ENCODE measurements around the gene HCCS. TPM values are rescaled to one million over a fixed set of nuclear protein-coding genes. Genes with fewer than 3 reads are reported as not detected.

Gene HCCS
- 1 to 10 TPM; 7.2 to 8.6 (median 8.2) TPM for total RNA-seq

DNA sequence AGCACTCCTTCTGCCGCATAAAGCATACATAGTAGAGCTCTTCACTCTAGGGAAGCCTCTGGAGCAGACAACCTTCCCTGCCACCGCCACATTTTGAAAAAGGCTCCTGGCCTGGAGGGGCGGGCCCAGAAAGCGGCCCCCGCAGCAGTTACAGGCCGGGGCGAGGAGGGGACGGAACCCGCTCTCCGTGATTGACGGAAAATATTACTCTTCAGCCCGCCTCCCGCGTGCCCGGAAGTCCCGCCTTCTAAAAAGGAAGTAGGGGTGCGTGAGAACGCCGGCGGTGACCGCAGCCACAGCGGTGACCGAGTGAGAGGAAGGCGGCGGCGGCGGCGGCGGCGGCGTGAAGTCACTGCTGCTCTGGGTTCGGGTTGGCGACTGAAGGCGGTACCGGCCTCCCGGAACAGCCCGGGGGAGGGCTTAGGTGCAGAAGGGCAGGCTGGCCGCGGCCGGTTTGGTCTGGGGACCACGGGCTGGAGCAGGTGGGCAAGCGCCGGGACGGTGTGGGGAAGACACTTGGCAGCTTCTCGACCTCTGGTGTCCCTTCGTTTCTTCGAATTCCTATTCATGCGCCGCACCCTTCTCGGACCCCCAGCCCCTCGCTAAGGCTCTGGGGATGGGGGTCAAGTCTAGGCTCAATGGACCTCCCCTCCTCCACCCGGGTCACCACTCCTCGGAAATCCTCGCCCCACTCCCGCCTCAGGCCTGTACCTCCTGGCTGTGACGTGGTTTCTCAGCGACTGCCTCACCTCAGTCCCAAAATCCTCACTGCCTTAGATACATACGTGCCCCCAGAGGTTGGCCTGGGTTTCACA, at the start of gene HCCS:
TSS of gene HCCS (plus strand) at position 296 of the 815 bp plus-strand sequence. CDS start 729 bp downstream, outside the sequence.
- H3K27me3 ChIP-seq, result no peaks in the 10 kb centered on the region
- DNase-seq (ENCODE audit: low spot score in 2 of 2), result peak; percentile 62 to 67
- H3K36me3 ChIP-seq, result peaks cover 0 to 15% (median 0%) of the 10 kb centered on the region in 3 donors
- H3K4me1 ChIP-seq, result peaks cover 0 to 24% (median 0%) of the 10 kb centered on the region in 4 donors
- H3K27ac ChIP-seq, result peak within 1 kb of the TSS; percentile 74 to 92 (median 88)
- H3K4me3 ChIP-seq, result peak within 1 kb of the TSS; percentile 60 to 80 (median 64)
- 0 to 46% methylated on average over 21 to 58 of the region's 58 CpGs for WGBS, 2 donors
- TF ChIP-seq POLR2A (IDR thresholded peaks at IDR 0.05), result peak in 1 of 2 donors; percentile 66
- TF ChIP-seq EP300 (IDR thresholded peaks at IDR 0.05), result peak; percentile 44 to 85
- TF ChIP-seq CTCF (IDR thresholded peaks at IDR 0.05), result peak in 1 of 5 experiments; percentile 3
- H3K9me3 ChIP-seq, result no peaks in the 10 kb centered on the region

GRCh38 chrX:11064276-11064675, 46.9 kb upstream of the HCCS start:
- TF ChIP-seq POLR2A (IDR thresholded peaks at IDR 0.05), result no peak
- TF ChIP-seq CTCF (IDR thresholded peaks at IDR 0.05), result no peak
- no peak for TF ChIP-seq EP300 (IDR thresholded peaks at IDR 0.05)
- no peak for DNase-seq (ENCODE audit: low spot score in 2 of 2)
- Histone ChIP-seq H3K4me3 (peak overlapping the region in 1 of 4 donors; percentile 2), H3K27ac (peak overlapping the region in 2 of 4 donors; percentile 37 to 67), H3K27me3 (no peaks in the 10 kb centered on the region), H3K4me1 (peaks cover 0 to 7% (median 0%) of the 10 kb centered on the region in 4 donors), H3K9me3 (no peaks in the 10 kb centered on the region), H3K36me3 (no peaks in the 10 kb centered on the region)
- WGBS, 2 donors, result 61% methylated on average over 5 of the region's 5 CpGs; no CpG with 5 or more reads in 1 of the 2 donors

GRCh38 chrX:11064851-11065600, 46.1 kb upstream of the HCCS start:
- peak overlapping the region in 2 of 4 donors; percentile 60 to 67 for H3K27ac ChIP-seq
- H3K4me3 ChIP-seq, result peak overlapping the region in 1 of 4 donors; percentile 2
- WGBS, 2 donors, result 27 to 36% methylated on average over 8 of the region's 8 CpGs

DNA sequence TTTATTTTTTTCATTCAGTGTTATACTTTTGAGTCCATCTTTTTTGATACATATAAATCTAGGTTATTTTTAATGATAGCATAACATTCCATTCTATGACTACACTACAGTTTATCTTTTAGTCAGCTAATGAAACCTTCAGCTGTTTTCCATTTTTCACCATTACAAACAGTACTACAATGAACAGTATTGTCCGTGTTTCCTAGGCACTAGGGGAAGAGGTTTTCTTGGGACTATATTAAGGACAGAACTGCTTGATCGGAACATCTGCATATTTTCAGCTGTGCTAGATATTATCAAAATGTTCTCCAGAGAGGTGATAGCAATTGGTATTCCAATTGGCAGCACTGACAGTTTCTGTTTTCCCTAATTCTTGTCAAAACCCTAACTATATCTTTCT, 44.3 kb upstream of the HCCS start:
- H3K4me1 ChIP-seq, result peaks cover 0 to 7% (median 0%) of the 10 kb centered on the region in 4 donors
- no peak overlapping the region for H3K4me3 ChIP-seq
- TF ChIP-seq EP300 (IDR thresholded peaks at IDR 0.05) (no peak), CTCF (IDR thresholded peaks at IDR 0.05) (no peak)
- H3K9me3 ChIP-seq, result no peaks in the 10 kb centered on the region
- 57 to 58% methylated on average over 2 of the region's 2 CpGs for WGBS, 2 donors
- H3K27me3 ChIP-seq, result no peaks in the 10 kb centered on the region
- no peaks in the 10 kb centered on the region for H3K36me3 ChIP-seq
- H3K27ac ChIP-seq, result no peak overlapping the region
- DNase-seq (ENCODE audit: low spot score in 2 of 2), result no peak

More at GRCh38 chrX:11064851-11065600, 46.1 kb upstream of the HCCS start:
- no peak for DNase-seq (ENCODE audit: low spot score in 2 of 2)
- Histone ChIP-seq H3K4me1 (peaks cover 0 to 7% (median 0%) of the 10 kb centered on the region in 4 donors), H3K27me3 (no peaks in the 10 kb centered on the region), H3K36me3 (no peaks in the 10 kb centered on the region), H3K9me3 (no peaks in the 10 kb centered on the region)
- no peak for TF ChIP-seq POLR2A (IDR thresholded peaks at IDR 0.05)
- no peak for TF ChIP-seq EP300 (IDR thresholded peaks at IDR 0.05)

DNA sequence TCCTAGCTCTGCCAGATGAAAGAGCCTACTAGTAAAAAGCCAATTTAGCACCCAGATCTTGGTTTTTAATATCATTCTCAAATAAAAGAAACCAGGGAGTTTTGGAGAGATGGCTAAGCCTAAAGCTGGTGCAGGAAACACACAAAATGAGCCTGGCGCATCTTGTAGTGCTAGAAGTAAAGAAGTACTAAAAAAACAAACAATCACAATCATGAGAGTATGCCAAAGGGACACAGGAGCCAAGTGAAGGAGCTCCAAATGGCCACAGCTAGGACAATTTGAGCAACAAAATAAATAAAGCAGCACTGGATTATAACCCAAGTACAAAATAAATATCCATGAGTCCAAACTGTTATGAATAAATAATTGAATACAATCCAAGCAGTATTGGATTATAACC, 37.8 kb upstream of the HCCS start:
- H3K4me3 ChIP-seq, result no peak overlapping the region
- no peak for DNase-seq (ENCODE audit: low spot score in 2 of 2)
- WGBS, 2 donors, result 81 to 90% methylated on average over 1 of the region's 1 CpG
- no peaks in the 10 kb centered on the region for H3K27me3 ChIP-seq
- no peak overlapping the region for H3K27ac ChIP-seq
- no peaks in the 10 kb centered on the region for H3K36me3 ChIP-seq
- H3K9me3 ChIP-seq, result no peaks in the 10 kb centered on the region
- no peaks in the 10 kb centered on the region for H3K4me1 ChIP-seq
- TF ChIP-seq POLR2A (IDR thresholded peaks at IDR 0.05) (no peak), CTCF (IDR thresholded peaks at IDR 0.05) (no peak), EP300 (IDR thresholded peaks at IDR 0.05) (no peak)

Measured in tibial nerve (tissue), 4 donors.